ENCODE measurements around the gene C6orf132.

- TF ChIP-seq CEBPB (IDR thresholded peaks at IDR 0.05; ENCODE audit: low read depth, low read length): no peak
- no peak for TF ChIP-seq POLR2AphosphoS5 (IDR thresholded peaks at IDR 0.05; ENCODE audit: low read depth, low read length)
- no peak for TF ChIP-seq TAF1 (IDR thresholded peaks at IDR 0.05; ENCODE audit: low read depth, low read length)
Measured at GRCh38 chr6:42175860-42176259, 33.4 kb upstream of the C6orf132 start.

Measured in H1 (cell line).